Psoas muscle (tissue), 8 donors: Measurements from ENCODE around the gene ARL15. TPM values are rescaled to one million over a fixed set of nuclear protein-coding genes. Genes with fewer than 3 reads are reported as not detected.

Experiments
- ATAC-seq, 4 donors: fragments of 200-7000 bp; cut with Tn5 transposase; one replicate each; pipeline ENCODE4 v1.9.1; 2020; ENCODE audit warnings: moderate library complexity in 3 of 4, mild to moderate bottlenecking in 2 of 4
- DNase-seq, 2 donors: peaks; one replicate each; pipeline ENCODE4 v3.0.0-alpha.2; 2020
- H3K27ac ChIP-seq: fragments of 200-600 bp; one replicate; pipeline ENCODE4 v1.8.0; 2022
- H3K27me3 ChIP-seq, 3 donors: fragments of 200-600 bp in 1 of 3; one replicate each; pipeline versions ENCODE4 v1.6.1 to v1.8.0; 2013 to 2022; ENCODE audit warnings: low read length in 2 of 3, mild to moderate bottlenecking in 2 of 3, moderate library complexity in 1 of 3; ENCODE audit not compliant: insufficient read depth in 3 of 3
- H3K36me3 ChIP-seq, 2 donors: fragments of 200-600 bp in 1 of 2; one replicate each; pipeline versions ENCODE4 v1.6.1 to v1.8.0; 2013 to 2022; ENCODE audit warnings: low read depth in 1 of 2, mild to moderate bottlenecking in 1 of 2, moderate library complexity in 1 of 2; ENCODE audit not compliant: insufficient read depth in 1 of 2
- H3K4me1 ChIP-seq: fragments of 200-600 bp; one replicate; pipeline ENCODE4 v1.8.0; 2022
- H3K4me3 ChIP-seq: fragments of 200-600 bp; one replicate; pipeline ENCODE4 v1.8.0; 2022; ENCODE audit warnings: mild to moderate bottlenecking
- H3K9me3 ChIP-seq: fragments of 200-600 bp; one replicate; pipeline ENCODE4 v1.8.0; 2022
- CTCF ChIP-seq: fragments of 200-600 bp; IDR thresholded peaks from one replicate; pipeline ENCODE4 v1.8.0; 2022; ENCODE audit warnings: antibody characterized with exemption
- WGBS, 3 donors: extraction: QIAGEN DNeasy Blood & Tissue Kit; methylation state at CpG; one replicate each; pipeline versions ENCODE4 v1.1.6 to v1.1.7; 2013; 5-methylcytosine and 5-hydroxymethylcytosine counted together
- intact Hi-C, 2 donors: fragments of 100-400 bp; cut with DNase I; formaldehyde crosslinking; loops; one replicate each; pipeline versions ENCODE4 v1.11.0 to v1.14.2; 2022
- polyA plus RNA-seq, 3 donors: library from polyadenylated mRNA; stranded (reverse); fragments of 200-250 nt; gene quantifications; one replicate each; pipeline ENCODE4 v1.2.3, GENCODE V29; 2013
- total RNA-seq, 4 donors: library from RNA; stranded (reverse); fragmentation: NEBNext Ultra II Directional in 2 of 4; extraction: Animal tissue kit (Norgen Biotek cat#: 25700) in 2 of 4; gene quantifications; one replicate each; pipeline versions ENCODE4 v1.2.1 to v1.2.4, GENCODE V29; 2021 to 2023
- donor health status: healthy with polysubstance abuse.
- donor health status: DM: no; HTN: no; CAD: no; lungs with moderate emphysema.
- donor health status: Bipolar disorder and iron deficiency.
- donor health status: healthy.
- donor health status: DM: yes; HTN: yes; CAD: no.
- donor health status: DM: no; HTN: no; CAD: no.
- donor health status: DM: no; HTN: no; CAD: no.
- donor health status: DM: yes; HTN: yes; CAD: no.

ARL15 gene
- total and polyA plus RNA-seq, 7 donors: 2.5 to 8.9 (median 4.6) TPM

- WGBS, 3 donors: 77 to 88% (median 81%) methylated on average over 4 of the region's 4 CpGs
- Histone ChIP-seq H3K27me3 (no peaks in the 10 kb centered on the region), H3K4me3 (no peak overlapping the region), H3K9me3 (no peaks in the 10 kb centered on the region), H3K36me3 (no peaks in the 10 kb centered on the region), H3K4me1 (no peaks in the 10 kb centered on the region), H3K27ac (no peak overlapping the region)
- no peak for ATAC-seq
- no peak for TF ChIP-seq CTCF
- DNase-seq: no peak
- intact Hi-C loops: no loop called here
Measured at GRCh38 chr5:54329731-54330709, 19.6 kb upstream of the ARL15 start.

- ATAC-seq (no peak), DNase-seq (no peak)
- no peaks in the 10 kb centered on the region for H3K9me3 ChIP-seq
- TF ChIP-seq CTCF: no peak
- no peak overlapping the region for H3K27ac ChIP-seq
- intact Hi-C loops: no loop called here
- H3K36me3 ChIP-seq: no peaks in the 10 kb centered on the region
- no peaks in the 10 kb centered on the region for H3K4me1 ChIP-seq
- H3K4me3 ChIP-seq: no peak overlapping the region
- no peaks in the 10 kb centered on the region for H3K27me3 ChIP-seq
- WGBS, 3 donors: 90 to 91% (median 91%) methylated on average over 7 of the region's 7 CpGs
Measured at GRCh38 chr5:54326662-54327270, 16.4 kb upstream of the ARL15 start.

DNA sequence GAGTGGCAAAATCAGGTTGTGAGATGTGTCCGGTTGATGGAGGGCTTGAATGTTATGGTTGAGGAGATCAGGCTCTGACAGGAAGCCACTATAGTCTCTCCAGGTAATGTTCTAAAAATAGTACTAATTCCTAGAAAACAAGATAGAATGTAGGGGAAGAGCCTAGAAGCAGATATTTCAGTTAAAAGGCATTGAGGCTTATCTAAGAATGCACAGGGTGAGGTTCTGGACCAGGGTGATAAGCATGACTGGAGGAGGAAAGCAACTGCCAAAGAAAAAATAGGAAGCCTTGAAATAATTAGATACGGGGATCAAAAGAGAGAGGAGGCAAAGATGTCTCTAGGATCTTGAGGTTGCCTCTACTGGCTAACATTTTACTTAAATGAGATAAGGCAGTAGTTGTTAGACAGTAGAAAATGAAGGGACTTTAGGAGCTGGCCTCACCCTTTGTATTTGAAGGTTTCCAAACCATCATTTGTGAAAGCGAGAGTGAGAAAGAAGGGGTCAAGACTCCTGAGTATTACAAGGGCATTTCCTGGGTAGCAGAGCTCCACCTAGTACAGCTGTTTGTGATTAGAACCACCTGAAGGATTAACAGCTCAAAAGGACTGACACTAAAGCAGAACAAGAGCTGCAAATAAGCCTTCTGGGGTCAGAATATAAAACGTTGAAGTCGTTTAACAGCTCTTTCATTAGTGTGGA is 15.4 kb upstream of the ARL15 start:
- intact Hi-C loops: no loop called here
- no peak for DNase-seq
- WGBS, 3 donors: 42 to 48% (median 48%) methylated on average over 5 of the region's 5 CpGs
- Histone ChIP-seq H3K9me3 (no peaks in the 10 kb centered on the region), H3K27me3 (no peaks in the 10 kb centered on the region), H3K27ac (no peak overlapping the region), H3K4me3 (no peak overlapping the region), H3K4me1 (no peaks in the 10 kb centered on the region), H3K36me3 (no peaks in the 10 kb centered on the region)
- TF ChIP-seq CTCF: no peak
- no peak for ATAC-seq

DNA sequence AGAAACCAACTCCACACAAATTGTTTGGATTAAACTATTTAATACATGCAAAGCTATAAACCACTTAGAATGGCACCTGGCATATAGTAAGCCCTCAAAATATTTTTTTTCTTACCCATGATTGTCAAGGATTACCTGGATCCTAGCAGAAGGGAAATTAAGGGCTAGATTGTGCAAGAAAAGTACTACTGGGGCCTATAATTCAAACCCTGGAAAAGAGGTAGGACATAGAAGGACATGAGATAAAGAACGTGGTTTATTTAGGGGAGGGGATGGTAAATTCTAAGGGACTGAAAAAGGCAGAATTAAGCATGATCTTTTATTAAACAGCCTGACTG is 14.9 kb upstream of the ARL15 start:
- no peak overlapping the region for H3K4me3 ChIP-seq
- H3K4me1 ChIP-seq: no peaks in the 10 kb centered on the region
- H3K9me3 ChIP-seq: no peaks in the 10 kb centered on the region
- DNase-seq: no peak
- H3K27ac ChIP-seq: no peak overlapping the region
- 66 to 85% (median 72%) methylated on average over 1 of the region's 1 CpG for WGBS, 3 donors
- no peak for ATAC-seq
- intact Hi-C loops: no loop called here
- no peak for TF ChIP-seq CTCF
- no peaks in the 10 kb centered on the region for H3K27me3 ChIP-seq
- H3K36me3 ChIP-seq: no peaks in the 10 kb centered on the region
